MV-4-11 (cell line): ENCODE data around the gene SLC9C2.
"Not testable (repeated sequence)": the region's sequence is repeated elsewhere in the genome, so short reads cannot be mapped to it uniquely, and the experiment has no call there.

Experiments used
- DNase-seq: peaks from one replicate; lab custom pipeline; 2025; lab: John Stamatoyannopoulos, UW

Gene SLC9C2

GRCh38 chr1:173581383-173582079 is 21.3 kb downstream of the SLC9C2 start:
- DNase-seq: no peak

- DNase-seq: no peak
Measured at GRCh38 chr1:173580658-173581057, 22.2 kb downstream of the SLC9C2 start.

- DNase-seq: no peak
Measured at GRCh38 chr1:173580071-173580470, 22.8 kb downstream of the SLC9C2 start.

DNA sequence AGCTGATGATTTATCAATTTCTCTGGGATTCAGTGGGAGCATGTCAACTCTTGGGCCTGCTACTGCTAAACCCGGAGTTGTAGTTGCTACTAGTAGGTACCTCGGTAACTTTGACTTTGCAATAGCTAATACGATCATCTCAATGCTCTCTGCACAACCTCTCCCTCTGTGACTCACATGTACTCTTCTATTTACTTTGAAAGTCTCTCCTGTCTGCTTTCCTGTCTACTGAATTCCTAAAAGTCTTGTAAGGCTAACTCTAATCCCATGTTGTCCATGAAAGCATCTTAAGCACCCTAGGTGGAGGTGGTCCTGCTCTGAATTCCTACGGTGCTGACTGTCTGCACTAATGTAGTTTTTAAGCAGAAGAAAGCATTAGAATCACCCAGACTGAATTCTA is 29.3 kb downstream of the SLC9C2 start:
- DNase-seq: no peak

- DNase-seq: no peak
Measured at GRCh38 chr1:173572201-173572873, 30.5 kb downstream of the SLC9C2 start.

GRCh38 chr1:173570370-173571007 is 32.4 kb downstream of the SLC9C2 start:
- no peak for DNase-seq

GRCh38 chr1:173568483-173568882 is 34.4 kb downstream of the SLC9C2 start:
- DNase-seq: peak; percentile 33

DNA sequence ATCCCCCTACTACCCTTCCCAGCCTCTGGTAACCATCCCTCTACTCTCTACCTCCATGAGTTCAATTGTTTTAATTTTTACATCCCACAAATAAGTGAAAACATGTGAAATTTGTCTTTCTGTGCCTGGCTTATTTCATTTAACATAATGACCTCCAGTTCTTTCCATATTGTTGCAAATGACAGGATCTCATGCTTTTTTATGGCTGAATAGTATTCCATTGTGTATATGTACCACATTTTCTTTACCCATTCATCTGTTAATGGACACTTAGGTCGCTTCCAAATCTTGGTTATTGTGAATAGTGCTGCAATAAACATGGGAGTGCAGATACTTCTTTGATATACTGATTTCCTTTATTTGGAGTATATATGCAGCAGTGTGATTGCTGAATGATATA is 39.0 kb downstream of the SLC9C2 start:
- not testable (repeated sequence) for DNase-seq

GRCh38 chr1:173562813-173563212 is 40.1 kb downstream of the SLC9C2 start:
- DNase-seq: no peak

GRCh38 chr1:173561263-173561662 is 41.6 kb downstream of the SLC9C2 start:
- no peak for DNase-seq

- DNase-seq: no peak
Measured at GRCh38 chr1:173560285-173560880, 42.5 kb downstream of the SLC9C2 start.

DNA sequence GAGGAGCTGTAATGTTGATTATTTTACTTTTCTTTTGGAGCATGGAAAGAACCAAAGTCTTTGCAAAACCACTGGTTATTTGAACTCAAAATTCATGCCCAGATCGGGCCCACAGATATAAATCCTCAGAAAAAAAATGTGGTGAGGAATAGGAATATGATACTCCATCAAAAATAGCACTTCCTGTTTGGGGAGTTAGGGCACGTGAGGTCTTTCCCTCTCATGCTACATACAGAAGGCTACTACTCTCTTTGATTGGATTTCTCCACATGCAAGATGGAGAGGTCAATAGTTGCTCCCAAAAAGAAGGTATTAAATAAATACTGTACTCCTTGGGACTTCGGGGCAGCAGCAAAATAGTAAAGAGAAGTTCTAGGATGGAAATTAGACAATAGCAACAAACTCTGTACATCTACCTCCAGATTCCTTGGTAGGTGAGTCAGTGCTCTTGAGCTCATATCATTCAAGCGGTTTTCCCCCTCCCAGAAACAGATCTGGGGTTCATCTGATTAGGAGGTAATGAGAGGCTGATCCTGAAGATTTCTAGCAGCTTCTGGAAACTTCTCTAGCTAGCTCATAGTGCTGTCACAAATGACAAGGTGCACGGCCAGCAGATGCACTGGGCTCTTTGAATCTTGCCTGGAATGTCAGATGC is 47.1 kb downstream of the SLC9C2 start:
- no peak for DNase-seq

- no peak for DNase-seq
Measured at GRCh38 chr1:173554541-173555250, 48.2 kb downstream of the SLC9C2 start.

DNA sequence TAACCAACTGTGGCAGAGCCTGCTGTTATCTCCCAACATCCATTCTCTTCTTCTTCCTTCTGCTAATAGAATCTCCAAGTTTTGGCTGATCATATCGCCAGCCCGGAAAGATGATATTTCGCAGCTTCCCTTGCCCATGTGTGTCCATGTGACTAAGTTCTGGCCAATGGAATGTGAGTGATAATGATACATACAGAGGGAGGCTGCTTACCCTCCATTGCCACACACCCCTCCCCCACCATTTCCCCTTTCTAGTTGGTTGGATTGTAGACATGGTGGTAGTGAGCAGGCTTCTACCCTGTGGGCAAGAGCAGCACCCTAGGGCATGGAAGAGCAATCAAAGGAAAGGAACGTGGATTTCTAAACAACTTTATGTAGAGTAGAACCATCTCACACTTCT is 48.8 kb downstream of the SLC9C2 start:
- DNase-seq: no peak

DNA sequence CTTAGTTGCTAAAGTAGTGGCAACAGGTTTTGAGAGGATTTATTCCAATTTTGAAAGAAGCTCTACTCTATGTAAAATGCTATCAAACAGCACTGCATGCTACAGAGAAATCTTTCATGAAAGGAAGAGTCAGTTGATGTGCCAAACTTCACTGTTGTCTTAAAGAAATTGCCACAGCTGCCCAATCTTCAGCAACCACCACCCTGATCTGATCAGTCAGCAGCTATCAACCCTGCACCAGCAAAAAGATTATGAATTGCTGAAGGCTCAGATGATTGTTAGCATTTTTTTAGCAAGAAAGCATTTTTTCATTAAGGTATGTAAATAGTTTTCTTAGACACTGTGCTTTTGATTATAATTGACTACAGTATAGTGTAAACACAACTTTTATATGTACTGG is 49.6 kb downstream of the SLC9C2 start:
- DNase-seq: no peak

- no peak for DNase-seq
Measured at GRCh38 chr1:173551699-173552098, 51.2 kb downstream of the SLC9C2 start.

GRCh38 chr1:173549813-173550212 is 53.1 kb downstream of the SLC9C2 start:
- no peak for DNase-seq

DNA sequence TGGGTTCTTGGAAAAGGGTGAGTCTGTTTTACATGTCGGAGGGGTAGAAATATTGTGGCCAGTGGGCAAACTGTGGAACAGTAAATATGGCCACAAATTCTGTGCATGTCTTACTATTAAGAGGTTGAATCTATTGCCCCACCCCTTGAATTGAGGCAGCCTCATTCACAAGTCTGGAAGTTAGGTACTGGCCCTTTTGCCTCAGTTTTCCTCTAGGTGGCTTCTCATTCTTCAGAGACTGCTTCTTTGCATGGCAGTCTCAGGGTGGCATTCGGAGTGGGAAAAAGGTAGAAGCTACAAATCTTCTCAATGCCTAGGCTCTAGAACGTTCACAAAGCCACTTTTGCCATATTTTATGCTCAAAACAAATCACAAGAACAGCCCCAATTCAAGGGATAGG is 57.2 kb downstream of the SLC9C2 start:
- DNase-seq: no peak

DNA sequence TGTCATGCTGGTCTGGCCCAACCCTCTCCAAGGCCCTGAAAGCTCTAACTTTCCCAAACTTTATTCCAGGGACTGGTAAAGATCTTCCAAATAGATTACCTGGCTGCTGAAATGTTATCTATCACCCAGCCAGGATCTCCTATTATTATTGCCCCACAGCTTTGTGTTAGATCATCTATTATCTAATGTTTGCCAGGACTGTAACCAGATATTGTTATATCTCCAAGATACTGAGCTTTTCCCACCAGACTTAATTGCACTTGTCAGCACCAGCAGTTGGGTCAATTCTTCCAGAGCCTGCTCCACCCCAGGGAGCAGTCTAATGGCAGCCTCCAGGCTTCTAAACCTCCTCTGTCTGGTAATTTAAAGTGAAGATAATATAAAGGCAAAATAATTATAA is 66.6 kb downstream of the SLC9C2 start:
- no peak for DNase-seq

GRCh38 chr1:173532237-173532636 is 70.6 kb downstream of the SLC9C2 start:
- DNase-seq: no peak

- DNase-seq: no peak
Measured at GRCh38 chr1:173530795-173531693, 71.8 kb downstream of the SLC9C2 start.
